K562 (cell line): Measurements from ENCODE around the gene PRCC. TPM values are rescaled to one million over a fixed set of nuclear protein-coding genes. Genes with fewer than 3 reads are reported as not detected.

Experiments
- BCLAF1 ChIP-seq, 2 experiments: fragments of 450-650 bp in 1 of 2; IDR thresholded peaks; 2 replicates each; pipeline ENCODE4 v1.6.1; 2011 to 2017; ENCODE audit warnings: low read depth in 2 of 2, antibody characterized with exemption in 1 of 2, borderline replicate concordance in 1 of 2, low read length in 1 of 2, mild to moderate bottlenecking in 1 of 2, mixed read lengths in 1 of 2; ENCODE audit not compliant: control insufficient read depth in 1 of 2
- CREB1 ChIP-seq, 2 experiments: sonication (generic) in 1 of 2; formaldehyde crosslinking in 1 of 2; IDR thresholded peaks; 2 replicates each; pipeline versions ENCODE4 v1.6.1 to v1.8.0; 2012 to 2022; ENCODE audit warnings: inconsistent platforms in 1 of 2, mild to moderate bottlenecking in 1 of 2, missing genetic modification reagents in 1 of 2, moderate library complexity in 1 of 2
- FOXK1 ChIP-seq: sonication (generic); formaldehyde crosslinking; IDR thresholded peaks from 2 replicates; pipeline ENCODE4 v1.8.0; 2022; ENCODE audit warnings: missing genetic modification reagents, mild to moderate bottlenecking, borderline replicate concordance
- FOXP1 ChIP-seq: sonication (generic); formaldehyde crosslinking; IDR thresholded peaks from 2 replicates; pipeline ENCODE4 v1.8.0; 2022; ENCODE audit warnings: mild to moderate bottlenecking, missing genetic modification reagents
- HLTF ChIP-seq: fragments of 450-650 bp; IDR thresholded peaks from 2 replicates; pipeline ENCODE4 v1.6.1; 2016
- KLF1 ChIP-seq: fragments of 450-650 bp; IDR thresholded peaks from 2 replicates; pipeline ENCODE4 v1.6.1; 2016; ENCODE audit warnings: missing genetic modification characterization, missing compliant biosample characterization
- MED1 ChIP-seq: sonication (generic); formaldehyde crosslinking; IDR thresholded peaks from 2 replicates; pipeline ENCODE4 v1.8.1; 2023; ENCODE audit warnings: missing genetic modification reagents, borderline replicate concordance
- NCOA6 ChIP-seq: fragments of 450-650 bp; IDR thresholded peaks from 2 replicates; pipeline ENCODE4 v1.6.1; 2017; ENCODE audit warnings: mild to moderate bottlenecking
- NFIC ChIP-seq: fragments of 450-650 bp; IDR thresholded peaks from 2 replicates; pipeline ENCODE4 v1.6.1; 2017; ENCODE audit warnings: mild to moderate bottlenecking, inconsistent platforms
- PHF20 ChIP-seq: fragments of 450-650 bp; IDR thresholded peaks from 2 replicates; pipeline ENCODE4 v1.6.1; 2018; ENCODE audit not compliant: partially characterized antibody
- RBM15 ChIP-seq: fragments of 200-400 bp; formaldehyde crosslinking; IDR thresholded peaks from 2 replicates; pipeline ENCODE4 v1.6.1; 2018; ENCODE audit warnings: mild to moderate bottlenecking, low read length, moderate library complexity; ENCODE audit not compliant: insufficient read depth
- SMARCE1 ChIP-seq: fragments of 450-650 bp; IDR thresholded peaks from 2 replicates; pipeline ENCODE4 v1.7.1; 2016; ENCODE audit warnings: mild to moderate bottlenecking
- TARDBP ChIP-seq: fragments of 450-650 bp; IDR thresholded peaks from 2 replicates; pipeline ENCODE4 v1.6.1; 2016
- TRIM24 ChIP-seq, 2 experiments: fragments of 450-650 bp; IDR thresholded peaks; 2 replicates each; pipeline ENCODE4 v1.6.1; 2016
- ZBTB11 ChIP-seq, 3 experiments: fragments of 200-800 bp in 1 of 3; fragments of 250-450 bp in 1 of 3; fragments of 450-650 bp in 1 of 3; sonication (Bioruptor Pico) in 1 of 3; sonication (Bioruptor generic) in 1 of 3; formaldehyde crosslinking in 1 of 3; IDR thresholded peaks; 2 replicates each; pipeline versions ENCODE4 v1.6.1 to v1.8.0; 2016 to 2022; ENCODE audit warnings: mild to moderate bottlenecking in 2 of 3, missing genetic modification characterization in 2 of 3, missing compliant biosample characterization in 1 of 3, moderate library complexity in 1 of 3
- ZNF197 ChIP-seq: fragments of 200-800 bp; sonication (Bioruptor generic); IDR thresholded peaks from 2 replicates; pipeline ENCODE4 v1.6.1; 2016; ENCODE audit warnings: low read depth, missing genetic modification characterization, missing compliant biosample characterization
- ZNF354B ChIP-seq: fragments of 250-450 bp; sonication (Bioruptor Pico); IDR thresholded peaks from 2 replicates; pipeline ENCODE4 v1.4.0; 2020
- ZNF561 ChIP-seq: fragments of 450-650 bp; formaldehyde crosslinking; conservative IDR thresholded peaks from 2 replicates; pipeline ENCODE4 v1.4.0; 2020; ENCODE audit warnings: mild to moderate bottlenecking, moderate library complexity
- ZNF696 ChIP-seq: fragments of 250-450 bp; sonication (Bioruptor Pico); conservative IDR thresholded peaks from 2 replicates; pipeline ENCODE4 v1.4.0; 2020; ENCODE audit warnings: mild to moderate bottlenecking, moderate library complexity
- polyA plus RNA-seq, 8 experiments: library from polyadenylated mRNA; depleted of rRNA in 4 of 8; stranded (reverse) in 5 of 8; unstranded in 3 of 8; fragments of >200 nt; fragmentation: Nextera tagmentation in 2 of 8; fragmentation: Illumina TruSeq in 1 of 8; extraction: Ambion mirVana in 2 of 8; extraction: Trizol in 1 of 8; gene quantifications; 2 replicates each; pipeline versions ENCODE4 v1.2.1 to v1.2.3, GENCODE V29; 2011 to 2014; ENCODE audit warnings: inconsistent platforms in 1 of 8, missing spikeins in 1 of 8
- total RNA-seq, 7 experiments: library from RNA; depleted of rRNA in 6 of 7; stranded (reverse); fragments of >200 nt in 6 of 7; fragmentation: Illumina TruSeq in 2 of 7; extraction: Trizol in 2 of 7; gene quantifications; 2 replicates each; pipeline versions ENCODE4 v1.2.1 to v1.2.3, GENCODE V29; 2011 to 2021; ENCODE audit warnings: low replicate concordance in 1 of 7
- TF ChIP-seq, protein P1 (sequence below): fragments of 250-450 bp; sonication (Bioruptor Pico); IDR thresholded peaks from 2 replicates; pipeline ENCODE4 v1.4.0; 2020; ENCODE audit warnings: mild to moderate bottlenecking, moderate library complexity

Gene PRCC
- total and polyA plus RNA-seq, 9 of the 15 experiments (the other 6 are each of a cell fraction or from before 2014, with no cell fraction given), result 23.9 to 201 (median 41.1) TPM

- TF ChIP-seq FOXK1 (CRISPR knock-in tag) (no peak), ZBTB11 (CRISPR knock-in tag; IDR thresholded peaks at IDR 0.05) (peak in 1 of 3 experiments; percentile 46; a peak in 2 of 6 replicates), MED1 (CRISPR knock-in tag) (no peak), ZNF197 (CRISPR knock-in tag) (0 out of 2 replicates have a peak, but pooled peaks have one; percentile 40), NCOA6 (no peak), FOXP1 (CRISPR knock-in tag) (no peak), CREB1 (IDR thresholded peaks at IDR 0.05) (no peak), CREB1 (CRISPR knock-in tag; IDR thresholded peaks at IDR 0.05) (no peak), RBM15 (no peak), HLTF (no peak), ZNF354B (CRISPR knock-in tag) (no peak), TRIM24 (IDR thresholded peaks at IDR 0.05) (no peak), ZNF561 (CRISPR knock-in tag) (no peak), TARDBP (no peak), NFIC (no peak), PHF20 (no peak), KLF1 (tag) (no peak), ZNF696 (no peak), SMARCE1 (no peak), BCLAF1 (IDR thresholded peaks at IDR 0.05; ENCODE audit: borderline replicate concordance in 1 of 2, control insufficient read depth in 1 of 2, low read depth in 2 of 2, low read length in 1 of 2) (no peak)
- TF ChIP-seq, protein P1, sequence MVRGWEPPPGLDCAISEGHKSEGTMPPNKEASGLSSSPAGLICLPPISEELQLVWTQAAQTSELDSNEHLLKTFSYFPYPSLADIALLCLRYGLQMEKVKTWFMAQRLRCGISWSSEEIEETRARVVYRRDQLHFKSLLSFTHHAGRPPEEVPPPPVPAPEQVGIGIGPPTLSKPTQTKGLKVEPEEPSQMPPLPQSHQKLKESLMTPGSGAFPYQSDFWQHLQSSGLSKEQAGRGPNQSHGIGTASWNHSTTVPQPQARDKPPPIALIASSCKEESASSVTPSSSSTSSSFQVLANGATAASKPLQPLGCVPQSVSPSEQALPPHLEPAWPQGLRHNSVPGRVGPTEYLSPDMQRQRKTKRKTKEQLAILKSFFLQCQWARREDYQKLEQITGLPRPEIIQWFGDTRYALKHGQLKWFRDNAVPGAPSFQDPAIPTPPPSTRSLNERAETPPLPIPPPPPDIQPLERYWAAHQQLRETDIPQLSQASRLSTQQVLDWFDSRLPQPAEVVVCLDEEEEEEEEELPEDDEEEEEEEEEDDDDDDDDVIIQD (CRISPR knock-in tag), result no peak
Observed at GRCh38 chr1:156746728-156747631, 20.4 kb upstream of the PRCC start (continued).
